ENCODE data around the gene NFIA. TPM values are rescaled to one million over a fixed set of nuclear protein-coding genes. Genes with fewer than 3 reads are reported as not detected.

Gene NFIA
- total and polyA plus RNA-seq, 7 donors: 4.0 to 42.7 (median 30.6) TPM

DNA sequence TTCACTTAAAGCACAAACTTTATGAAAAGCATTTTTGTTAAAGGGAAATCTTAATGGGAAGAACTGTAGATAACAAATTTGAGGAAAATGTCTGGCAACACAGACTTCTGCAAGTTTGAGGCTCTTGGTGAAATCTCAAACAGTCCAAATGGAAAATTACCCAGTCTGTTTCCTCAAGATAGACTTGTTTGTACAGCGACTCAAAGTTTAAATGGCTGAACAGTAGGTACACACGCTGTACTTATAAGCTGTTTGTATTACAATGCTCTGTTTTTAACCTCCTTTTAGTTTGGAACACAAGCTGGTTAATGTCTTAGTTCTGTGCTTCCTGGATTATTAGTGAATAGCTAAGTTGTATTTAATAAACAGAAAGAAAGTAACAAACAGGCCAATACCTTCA lies 217.1 kb downstream of the NFIA start:
- ATAC-seq (no peak), DNase-seq (no peak)
- Histone ChIP-seq H3K4me3 (no peak overlapping the region), H3K27ac (no peak overlapping the region), H3K36me3 (ENCODE audit: insufficient read depth in 1 of 2, low read depth in 1 of 2) (no peaks in the 10 kb centered on the region), H3K27me3 (ENCODE audit: insufficient read depth in 3 of 3, low read length in 2 of 3) (no peaks in the 10 kb centered on the region), H3K4me1 (peaks cover 17% of the 10 kb centered on the region), H3K9me3 (no peaks in the 10 kb centered on the region)
- intact Hi-C loops (cut with DNase I): no loop called here
- 42 to 66% (median 52%) methylated on average over 2 of the region's 2 CpGs for WGBS, 3 donors
- TF ChIP-seq, protein P1, sequence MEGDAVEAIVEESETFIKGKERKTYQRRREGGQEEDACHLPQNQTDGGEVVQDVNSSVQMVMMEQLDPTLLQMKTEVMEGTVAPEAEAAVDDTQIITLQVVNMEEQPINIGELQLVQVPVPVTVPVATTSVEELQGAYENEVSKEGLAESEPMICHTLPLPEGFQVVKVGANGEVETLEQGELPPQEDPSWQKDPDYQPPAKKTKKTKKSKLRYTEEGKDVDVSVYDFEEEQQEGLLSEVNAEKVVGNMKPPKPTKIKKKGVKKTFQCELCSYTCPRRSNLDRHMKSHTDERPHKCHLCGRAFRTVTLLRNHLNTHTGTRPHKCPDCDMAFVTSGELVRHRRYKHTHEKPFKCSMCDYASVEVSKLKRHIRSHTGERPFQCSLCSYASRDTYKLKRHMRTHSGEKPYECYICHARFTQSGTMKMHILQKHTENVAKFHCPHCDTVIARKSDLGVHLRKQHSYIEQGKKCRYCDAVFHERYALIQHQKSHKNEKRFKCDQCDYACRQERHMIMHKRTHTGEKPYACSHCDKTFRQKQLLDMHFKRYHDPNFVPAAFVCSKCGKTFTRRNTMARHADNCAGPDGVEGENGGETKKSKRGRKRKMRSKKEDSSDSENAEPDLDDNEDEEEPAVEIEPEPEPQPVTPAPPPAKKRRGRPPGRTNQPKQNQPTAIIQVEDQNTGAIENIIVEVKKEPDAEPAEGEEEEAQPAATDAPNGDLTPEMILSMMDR (IDR thresholded peaks at IDR 0.05): no peak

GRCh38 chr1:61300899-61301298 lies 218.5 kb downstream of the NFIA start:
- TF ChIP-seq, protein P1 (IDR thresholded peaks at IDR 0.05): no peak
- no peak for ATAC-seq
- no peaks in the 10 kb centered on the region for H3K27me3 ChIP-seq (ENCODE audit: insufficient read depth in 3 of 3, low read length in 2 of 3)
- H3K27ac ChIP-seq: no peak overlapping the region
- no peak for DNase-seq
- no peaks in the 10 kb centered on the region for H3K9me3 ChIP-seq
- peaks cover 17% of the 10 kb centered on the region for H3K4me1 ChIP-seq
- no peaks in the 10 kb centered on the region for H3K36me3 ChIP-seq (ENCODE audit: insufficient read depth in 1 of 2, low read depth in 1 of 2)
- H3K4me3 ChIP-seq: no peak overlapping the region
- 68 to 73% (median 70%) methylated on average over 3 of the region's 3 CpGs for WGBS, 3 donors
- intact Hi-C loops (cut with DNase I): no loop called here

DNA sequence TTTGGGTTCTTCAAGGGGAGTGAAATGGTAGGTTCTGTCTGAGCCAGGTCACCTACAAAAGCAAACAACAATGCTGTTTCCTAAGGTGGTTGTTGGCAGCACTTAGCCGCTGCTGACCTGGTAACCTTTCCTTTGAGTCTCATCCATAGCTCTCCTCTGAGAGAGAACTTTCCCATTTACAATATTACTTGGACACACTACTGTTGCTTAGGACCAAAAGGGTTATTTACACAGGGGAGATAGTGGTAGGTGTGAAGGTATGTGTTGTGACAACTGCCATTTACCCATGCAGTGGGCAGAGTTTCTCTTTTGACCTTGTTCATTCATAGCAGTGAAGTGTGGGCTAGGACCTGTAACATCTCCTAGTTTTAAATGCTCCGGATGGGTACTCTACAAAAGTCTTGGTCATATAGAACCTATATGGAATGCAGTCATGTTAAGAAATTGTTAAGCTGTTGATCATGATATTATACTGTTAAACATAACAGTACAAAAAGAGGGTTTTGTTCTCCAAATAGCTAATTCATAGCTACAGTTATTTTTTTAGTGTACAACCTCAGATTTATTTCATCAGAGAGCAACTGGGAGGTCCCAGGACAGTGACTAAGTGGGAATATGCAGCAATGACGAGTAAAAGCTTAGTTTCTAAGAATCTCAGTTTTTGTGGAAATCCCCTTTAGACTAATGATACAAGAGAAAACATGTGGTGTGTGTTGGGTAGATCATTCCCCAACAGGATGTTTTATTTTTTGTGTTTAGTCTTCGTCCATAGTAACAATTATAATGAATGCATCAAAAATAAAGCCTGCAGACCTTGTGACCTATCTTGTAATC lies 219.7 kb downstream of the NFIA start:
- no peaks in the 10 kb centered on the region for H3K36me3 ChIP-seq (ENCODE audit: insufficient read depth in 1 of 2, low read depth in 1 of 2)
- DNase-seq (no peak), ATAC-seq (peak in 3 of 4 donors; percentile 37 to 48 (median 43))
- intact Hi-C loops (cut with DNase I): no loop called here
- H3K27me3 ChIP-seq (ENCODE audit: insufficient read depth in 3 of 3, low read length in 2 of 3): no peaks in the 10 kb centered on the region
- H3K27ac ChIP-seq: peak overlapping the region; percentile 39
- 51 to 58% (median 56%) methylated on average over 4 of the region's 4 CpGs for WGBS, 3 donors
- no peaks in the 10 kb centered on the region for H3K9me3 ChIP-seq
- H3K4me1 ChIP-seq: peaks cover 17% of the 10 kb centered on the region
- TF ChIP-seq, protein P1 (IDR thresholded peaks at IDR 0.05): no peak
- no peak overlapping the region for H3K4me3 ChIP-seq

GRCh38 chr1:61307422-61308142 lies 225.2 kb downstream of the NFIA start:
- TF ChIP-seq, protein P1 (IDR thresholded peaks at IDR 0.05): no peak
- no peaks in the 10 kb centered on the region for H3K36me3 ChIP-seq (ENCODE audit: insufficient read depth in 1 of 2, low read depth in 1 of 2)
- DNase-seq: no peak
- no peak overlapping the region for H3K27ac ChIP-seq
- H3K27me3 ChIP-seq (ENCODE audit: insufficient read depth in 3 of 3, low read length in 2 of 3): no peaks in the 10 kb centered on the region
- H3K4me3 ChIP-seq: no peak overlapping the region
- intact Hi-C loops (cut with DNase I): no loop called here
- H3K4me1 ChIP-seq: no peaks in the 10 kb centered on the region
- 88 to 94% (median 88%) methylated on average over 3 of the region's 3 CpGs for WGBS, 3 donors
- H3K9me3 ChIP-seq: no peaks in the 10 kb centered on the region
- no peak for ATAC-seq

Measured in psoas muscle (tissue), 8 donors.